ENCODE measurements around the gene PDE9A. TPM values are rescaled to one million over a fixed set of nuclear protein-coding genes. Genes with fewer than 3 reads are reported as not detected.
"Not testable (repeated sequence)": the region's sequence is repeated elsewhere in the genome, so short reads cannot be mapped to it uniquely, and the experiment has no call there.

Gene PDE9A
- polyA plus RNA-seq, 1 donor = 44.3 TPM

DNA sequence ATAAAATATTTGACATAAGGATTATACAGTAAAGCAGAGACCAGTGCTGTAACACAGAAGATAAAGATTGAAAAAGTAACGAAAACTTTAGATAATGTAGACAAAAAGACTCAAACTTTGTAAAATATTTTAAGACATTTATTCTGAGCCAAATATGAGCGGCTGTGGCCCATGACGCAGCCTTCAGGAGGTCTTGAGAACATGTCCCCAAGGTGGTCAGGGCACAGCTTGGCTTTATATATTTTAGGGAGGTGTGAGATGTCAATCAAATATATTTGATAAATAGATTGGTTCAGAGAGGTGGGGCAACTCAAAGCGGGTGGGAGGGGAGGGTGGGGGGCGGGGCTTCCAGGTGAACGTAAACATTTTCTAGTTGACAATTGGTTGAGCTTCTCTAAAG, 144.7 kb downstream of the PDE9A start:
- no peak for DNase-seq

- DNase-seq = no peak
Measured at GRCh38 chr21:42799516-42799915, 146.1 kb downstream of the PDE9A start.

DNA sequence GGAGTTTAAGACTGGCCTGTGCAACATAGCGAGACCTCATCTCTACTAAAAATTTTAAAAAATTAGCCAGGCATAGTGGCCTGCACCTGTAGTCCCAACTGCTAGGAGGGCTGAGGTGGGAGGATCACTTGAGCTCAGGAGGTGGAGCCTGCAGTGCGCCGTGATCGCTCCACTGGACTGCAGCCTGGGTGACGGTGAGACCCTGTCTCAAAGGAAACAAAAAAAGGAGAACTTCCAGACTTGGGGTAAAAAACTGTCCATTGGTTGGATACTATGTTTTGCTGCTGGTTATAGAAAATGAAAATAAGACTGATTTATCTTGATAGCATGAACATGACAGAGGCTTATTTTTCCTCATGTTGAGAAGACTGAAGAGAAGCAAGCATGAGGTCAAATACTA, 146.5 kb downstream of the PDE9A start:
- DNase-seq = no peak

DNA sequence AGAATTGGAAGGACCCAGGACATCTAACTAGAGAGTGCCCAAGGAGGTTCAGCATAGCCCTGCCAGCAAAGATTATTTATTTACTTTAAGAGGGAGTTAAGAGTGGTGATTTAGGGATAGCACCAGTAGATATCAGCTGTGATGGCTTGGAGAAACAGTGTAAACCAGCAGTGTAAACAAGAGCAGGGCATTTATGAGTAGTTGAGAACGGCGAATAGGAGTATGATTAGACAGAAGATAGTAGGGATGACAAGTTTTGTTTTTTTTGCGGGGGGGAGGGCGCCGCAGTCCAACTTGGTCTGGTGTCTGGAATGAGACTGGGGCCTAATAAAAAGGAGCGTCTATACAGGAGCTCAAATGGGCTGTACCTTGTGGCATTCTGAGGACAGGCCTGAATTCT, 148.2 kb downstream of the PDE9A start:
- DNase-seq = not testable (repeated sequence)

- DNase-seq = no peak
Measured at GRCh38 chr21:42806509-42807140, 153.2 kb downstream of the PDE9A start.

DNA sequence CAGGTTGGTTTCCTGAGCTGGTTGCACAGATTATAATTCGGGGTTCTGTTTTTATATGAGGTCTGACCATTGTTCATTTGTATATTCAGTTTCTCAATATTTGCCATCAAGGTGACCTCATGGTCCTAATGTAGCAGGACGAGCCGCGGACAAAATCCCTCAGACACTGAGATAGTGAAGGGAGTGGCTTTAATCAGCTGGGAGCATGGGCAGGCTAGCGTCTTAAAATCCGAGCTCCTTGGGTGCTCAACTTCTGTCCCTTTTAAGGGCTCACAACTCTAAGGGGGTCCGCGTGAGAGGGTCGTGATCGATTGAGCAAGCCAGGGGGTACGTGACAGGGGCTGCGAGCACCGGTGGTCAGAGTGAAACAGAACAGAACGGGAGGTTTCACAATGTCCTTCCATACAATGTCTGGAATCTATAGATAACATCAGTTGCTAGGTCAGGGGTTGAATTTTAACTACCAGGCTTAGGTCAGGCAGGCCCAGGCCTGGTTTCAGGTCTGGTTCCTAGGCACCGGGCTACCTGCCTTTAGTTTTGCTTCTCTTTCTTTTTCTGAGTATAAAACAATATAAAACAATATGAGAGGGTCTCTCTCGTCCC, 154.0 kb downstream of the PDE9A start:
- not testable (repeated sequence) for DNase-seq

- DNase-seq = no peak
Measured at GRCh38 chr21:42807938-42808613, 154.7 kb downstream of the PDE9A start.

GRCh38 chr21:42809171-42809570, 155.8 kb downstream of the PDE9A start:
- no peak for DNase-seq

DNA sequence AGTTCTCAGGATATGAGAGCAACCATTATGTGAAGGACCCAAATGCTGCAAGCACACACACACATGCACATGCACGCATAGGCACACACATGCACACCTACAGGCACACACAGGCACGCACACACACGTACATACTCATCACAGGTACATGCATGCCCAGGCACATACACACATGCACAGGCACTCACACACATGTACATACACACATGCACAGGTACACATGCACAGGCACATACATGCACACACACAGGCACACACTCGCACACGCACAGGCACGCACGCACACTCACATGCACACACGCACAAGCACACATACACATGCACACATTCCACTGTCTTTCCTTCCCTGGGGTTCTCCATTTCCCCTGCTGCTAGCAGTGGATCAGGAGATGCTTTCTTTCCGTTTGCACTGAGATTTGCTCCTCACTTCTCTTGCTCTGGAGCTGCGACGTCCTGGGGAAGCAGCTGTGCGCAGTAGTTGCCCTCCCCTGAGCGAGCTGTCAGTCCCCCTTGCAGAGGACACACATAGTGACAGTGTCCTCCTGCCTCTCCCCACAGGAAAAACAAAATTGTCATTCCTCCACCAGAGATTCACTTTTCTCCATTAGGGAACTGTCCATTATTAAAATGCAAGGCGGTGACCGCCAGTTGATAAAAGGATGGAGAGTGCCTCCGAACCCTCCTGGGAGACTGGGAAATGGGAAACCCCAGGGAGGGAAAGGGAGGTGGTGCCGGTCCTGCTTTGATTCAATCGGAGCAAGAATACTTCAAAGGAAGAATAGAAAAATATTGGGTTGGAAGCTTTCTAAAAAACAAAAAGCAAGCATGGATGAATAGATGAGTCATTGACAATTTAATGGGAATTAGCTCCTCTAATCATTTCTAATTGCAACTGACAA, 156.4 kb downstream of the PDE9A start:
- no peak for DNase-seq

DNA sequence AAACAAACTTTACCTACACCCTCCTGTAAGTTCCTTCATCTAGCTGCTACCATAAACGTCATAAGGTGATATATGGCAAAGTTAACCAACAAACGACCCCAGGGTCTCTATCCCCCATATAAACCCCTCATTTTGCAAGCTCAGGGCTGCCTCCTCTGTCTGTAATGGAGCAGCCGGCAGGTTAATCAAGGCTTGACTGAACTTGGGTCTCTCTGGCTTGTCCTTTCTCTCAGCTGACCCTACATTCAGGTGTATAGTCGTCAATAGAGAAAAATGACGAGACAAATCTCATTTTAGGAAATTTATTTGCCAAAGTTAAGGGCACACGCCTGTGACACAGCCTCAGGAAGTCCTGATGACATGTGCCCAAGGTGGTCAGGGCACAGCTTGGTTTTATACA, 158.5 kb downstream of the PDE9A start:
- DNase-seq = no peak

DNA sequence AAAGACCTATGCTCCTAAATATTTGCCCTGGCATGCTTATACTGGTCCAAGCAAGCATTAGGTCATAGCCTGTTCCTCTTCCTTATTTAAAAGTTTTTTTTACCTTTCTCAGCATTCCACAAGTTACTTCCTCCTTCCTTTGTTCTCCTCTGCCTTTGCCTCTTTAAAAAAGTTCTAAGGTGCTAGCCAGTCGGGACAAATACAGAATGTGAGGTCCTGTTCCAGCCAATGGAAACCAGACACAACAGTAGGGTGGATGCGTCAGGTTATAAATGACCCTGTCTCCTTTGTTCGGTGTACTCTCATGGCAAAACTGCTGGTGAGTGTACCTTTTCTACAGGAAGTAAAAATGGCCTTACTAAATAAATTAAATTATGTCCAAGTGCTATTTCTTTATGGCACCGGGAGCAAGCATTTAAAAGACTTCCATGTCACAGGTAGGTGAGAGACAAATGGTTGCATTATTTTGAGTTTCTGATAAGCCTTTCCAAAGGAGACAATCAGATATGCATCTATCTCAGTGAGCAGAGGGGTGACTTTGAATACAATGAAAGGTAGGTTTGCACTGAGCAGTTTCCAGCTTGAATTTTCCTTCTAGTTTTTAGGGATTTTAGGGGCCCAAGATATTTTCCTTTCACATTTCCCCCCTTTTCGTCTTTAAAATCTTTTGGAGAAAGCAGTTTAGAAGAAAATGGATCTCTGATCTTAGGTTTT, 159.3 kb downstream of the PDE9A start:
- DNase-seq = not testable (repeated sequence)

DNA sequence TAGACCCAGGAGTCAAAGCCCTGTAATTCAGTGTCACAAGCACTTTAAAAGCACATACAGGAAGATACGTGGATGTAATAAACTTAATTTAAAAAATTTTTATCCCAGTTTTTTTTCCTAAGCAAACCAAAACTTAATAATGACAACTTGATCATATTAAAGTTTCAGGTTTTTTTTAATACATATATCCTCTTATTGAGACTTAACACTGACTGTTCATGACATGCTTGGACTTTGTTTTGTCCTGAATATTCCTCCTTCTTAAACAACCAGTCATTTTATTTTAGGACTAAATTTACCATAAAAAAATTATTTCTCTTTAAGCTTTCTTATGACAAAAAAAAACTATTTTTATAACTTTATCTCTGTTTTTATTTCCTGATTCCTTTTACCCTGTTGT, 161.8 kb downstream of the PDE9A start:
- DNase-seq = no peak

DNA sequence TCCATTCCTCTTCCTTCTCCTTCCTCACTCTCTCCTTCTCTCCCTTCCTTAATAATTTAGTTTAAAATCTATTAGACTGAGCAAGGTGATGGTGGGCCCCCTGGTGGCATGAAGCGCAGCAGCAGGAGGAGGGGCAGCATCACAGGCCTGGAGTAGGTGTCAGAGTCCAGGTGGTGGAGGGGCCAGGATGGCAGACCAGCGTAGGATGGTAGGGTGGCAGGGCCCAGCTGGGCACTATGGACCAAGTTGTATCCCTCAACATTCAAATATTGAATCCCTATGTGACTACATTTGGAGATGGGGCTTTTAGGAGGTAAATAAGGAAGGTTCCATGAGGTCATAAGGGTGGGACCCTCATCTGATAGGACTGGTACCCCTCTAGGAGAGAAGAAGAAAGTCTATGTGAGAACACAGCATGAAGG, 164.9 kb downstream of the PDE9A start:
- peak; percentile 30 for DNase-seq

DNA sequence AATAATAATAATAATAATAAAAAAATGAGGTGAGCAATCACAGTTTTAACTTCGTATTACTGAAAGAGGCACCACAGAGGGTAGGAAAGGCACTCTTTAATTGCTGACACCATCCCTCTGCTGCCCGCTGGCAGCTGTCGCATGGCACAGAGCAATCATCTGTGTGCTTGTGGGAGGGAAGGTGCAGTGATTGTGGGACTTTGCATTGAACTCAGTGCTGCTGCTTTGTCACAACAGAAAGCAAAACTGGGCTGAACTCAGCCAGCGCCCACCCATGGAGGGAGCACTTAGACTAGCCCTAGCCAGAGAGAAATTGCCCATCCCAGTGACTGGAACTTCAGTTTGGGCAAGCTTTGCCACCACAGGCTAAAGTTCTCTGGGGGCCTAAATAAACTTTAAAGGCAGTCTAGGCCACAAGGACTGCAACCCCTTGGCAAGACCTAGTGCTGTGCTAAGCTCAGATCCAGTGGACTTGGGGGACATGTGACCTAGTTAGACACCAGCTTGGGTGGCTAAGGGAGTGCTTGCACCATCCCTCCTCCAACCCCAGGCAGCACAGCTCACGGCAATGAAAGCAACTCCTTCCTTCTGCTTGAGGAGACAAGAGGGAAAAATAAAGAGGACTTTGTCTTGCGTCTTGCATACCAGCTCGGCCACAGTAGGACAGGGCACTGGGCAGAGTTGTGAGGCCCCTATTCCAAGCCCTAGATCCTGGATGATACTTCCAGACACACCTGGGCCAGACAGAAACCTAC, 166.6 kb downstream of the PDE9A start:
- DNase-seq = no peak

DNA sequence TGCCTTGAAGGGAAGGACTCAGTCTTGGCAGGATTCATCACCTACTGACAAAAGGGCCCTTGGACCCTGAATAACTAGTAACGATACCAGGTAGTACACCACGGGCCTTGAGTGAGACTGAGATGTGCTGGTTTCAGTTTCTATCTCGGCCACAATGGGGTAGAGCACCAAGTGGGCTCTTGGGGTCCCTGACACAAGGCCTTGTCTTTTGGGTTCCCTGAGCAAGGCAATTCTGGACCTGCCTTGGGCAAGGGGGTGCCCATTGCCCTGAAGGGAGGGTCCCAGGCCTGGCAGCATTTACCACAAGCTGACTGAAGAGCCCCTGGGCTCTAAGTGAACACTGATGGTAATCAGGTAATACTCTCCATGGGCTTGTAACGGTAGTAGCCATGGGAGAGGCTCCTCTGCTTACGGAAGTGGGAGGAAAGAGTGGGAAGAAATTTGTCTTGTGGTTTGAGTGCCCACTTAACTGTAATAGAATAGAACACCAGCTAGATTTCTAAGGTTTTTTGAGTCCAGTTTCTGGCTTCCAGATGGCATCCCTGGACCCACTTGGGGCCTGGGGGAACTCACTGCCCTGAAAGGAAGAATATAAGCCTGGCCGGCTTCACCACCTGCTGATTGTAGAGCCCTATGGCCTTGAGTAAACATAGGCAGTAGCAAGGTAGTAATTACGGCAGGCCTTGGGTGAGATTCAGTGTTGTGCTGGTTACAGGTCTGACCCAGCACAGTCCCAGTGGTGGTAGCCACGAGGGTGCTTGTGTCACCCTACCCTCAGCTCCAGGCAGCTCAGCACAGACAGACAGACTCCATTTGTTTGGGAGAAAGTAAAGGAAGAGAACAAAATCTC, 167.4 kb downstream of the PDE9A start:
- no peak for DNase-seq

Other genes starting within 250 kb of the PDE9A start
- gene UBASH3A, start 249.7 kb upstream of the PDE9A start, polyA plus RNA-seq (ENCODE audit: insufficient read length) = not detected
- 14.4 TPM for gene RSPH1, start 157.4 kb upstream of the PDE9A start, polyA plus RNA-seq (ENCODE audit: insufficient read length)
- 8.0 TPM for gene SLC37A1, start 139.8 kb upstream of the PDE9A start, polyA plus RNA-seq (ENCODE audit: insufficient read length)
- 11.8 TPM for gene WDR4, start 225.9 kb downstream of the PDE9A start, polyA plus RNA-seq (ENCODE audit: insufficient read length)
- gene NDUFV3, start 239.7 kb downstream of the PDE9A start, polyA plus RNA-seq (ENCODE audit: insufficient read length) = 44.1 TPM

All from left kidney (tissue), 2 donors.